Effector memory CD8-positive, alpha-beta T cell (primary cell): ENCODE data around the gene FBXW12.
A peak's percentile ranks its signal among the peaks of the same experiment; 100 is the strongest.
"Not testable (repeated sequence)": the region's sequence is repeated elsewhere in the genome, so short reads cannot be mapped to it uniquely, and the experiment has no call there.

Experiments used
- ATAC-seq: fragments of 150-1000 bp; cut with Tn5 transposase; replicated peaks from 2 replicates; pipeline ENCODE4 v1.10.0; 2021; ENCODE audit warnings: mild to moderate bottlenecking, moderate library complexity
- DNase-seq, 3 experiments: peaks; one replicate each; pipeline ENCODE4 v3.0.0; 2021
- H3K27ac Mint-ChIP-seq, 2 donors: one replicate each; pipeline ENCODE4 v1.8.0; 2022; ENCODE audit warnings: mild to moderate bottlenecking in 2 of 2, mixed read lengths in 2 of 2, moderate library complexity in 2 of 2
- H3K27me3 Mint-ChIP-seq, 2 donors: one replicate each; pipeline ENCODE4 v1.8.0; 2022; ENCODE audit warnings: mixed read lengths in 2 of 2
- H3K36me3 Mint-ChIP-seq: one replicate; pipeline ENCODE4 v1.8.0; 2022; ENCODE audit warnings: mild to moderate bottlenecking, moderate library complexity, mixed read lengths; ENCODE audit not compliant: insufficient read depth
- H3K4me1 Mint-ChIP-seq, 2 donors: one replicate each; pipeline ENCODE4 v1.8.0; 2022; ENCODE audit warnings: low read depth in 2 of 2, mixed read lengths in 2 of 2
- H3K4me3 Mint-ChIP-seq, 2 donors: one replicate each; pipeline ENCODE4 v1.8.0; 2022; ENCODE audit warnings: mild to moderate bottlenecking in 2 of 2, mixed read lengths in 2 of 2, moderate library complexity in 2 of 2
- H3K9me3 Mint-ChIP-seq, 2 donors: one replicate each; pipeline ENCODE4 v1.8.0; 2022; ENCODE audit warnings: mixed read lengths in 2 of 2

FBXW12 gene

DNA sequence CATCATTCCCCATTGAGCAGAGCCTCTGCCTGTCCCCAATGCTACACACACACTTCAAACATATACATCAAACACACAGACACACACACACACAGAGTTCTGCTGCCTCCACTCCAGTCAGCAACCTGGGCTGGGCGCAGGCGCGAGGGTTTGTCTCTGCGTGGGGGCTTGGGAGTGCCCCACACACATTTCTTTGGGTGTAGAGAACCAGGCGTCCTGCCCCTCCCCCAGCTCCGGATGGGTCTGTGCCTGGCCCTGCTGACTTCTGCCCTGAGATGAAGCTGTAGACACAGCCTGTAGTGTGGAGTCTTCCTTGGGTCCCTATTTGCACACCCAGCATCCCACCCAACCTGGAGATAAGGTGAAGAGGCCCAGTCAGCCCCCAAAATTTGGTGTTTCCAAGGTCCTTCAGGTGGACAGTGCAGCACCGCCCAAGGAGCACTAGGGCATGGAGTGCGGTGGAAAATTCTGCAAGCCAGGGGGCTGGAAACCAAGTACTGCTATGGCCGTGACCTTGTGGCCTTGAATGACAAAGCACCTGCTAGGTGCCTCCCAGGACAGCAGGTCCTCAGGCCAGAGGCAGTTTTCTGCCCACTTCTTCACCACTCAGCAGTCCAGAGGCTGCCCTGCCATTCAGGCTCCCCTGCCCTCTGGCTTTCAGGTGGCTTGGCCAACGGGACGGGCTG, 26.8 kb downstream of the FBXW12 start:
- DNase-seq (no peak), ATAC-seq (no peak)
- Mint-ChIP-seq H3K27ac (no peak overlapping the region), H3K9me3 (no peaks in the 10 kb centered on the region), H3K4me1 (peaks cover 0 to 2% of the 10 kb centered on the region in 2 donors), H3K36me3 (peaks cover 3% of the 10 kb centered on the region), H3K4me3 (no peak overlapping the region), H3K27me3 (peaks cover 8 to 44% of the 10 kb centered on the region in 2 donors)

- ATAC-seq (no peak), DNase-seq (no peak)
- Mint-ChIP-seq H3K27ac (no peak overlapping the region), H3K27me3 (peaks cover 6 to 44% of the 10 kb centered on the region in 2 donors), H3K4me3 (no peak overlapping the region), H3K9me3 (no peaks in the 10 kb centered on the region), H3K4me1 (peaks cover 0 to 2% of the 10 kb centered on the region in 2 donors), H3K36me3 (peaks cover 3% of the 10 kb centered on the region)
Measured at GRCh38 chr3:48399387-48400172, 27.6 kb downstream of the FBXW12 start.

GRCh38 chr3:48400824-48401433, 28.9 kb downstream of the FBXW12 start:
- H3K27ac Mint-ChIP-seq = peak overlapping the region in 1 of 2 donors; percentile 32
- H3K4me1 Mint-ChIP-seq = peaks cover 0 to 2% of the 10 kb centered on the region in 2 donors

GRCh38 chr3:48401434-48401901, 29.4 kb downstream of the FBXW12 start:
- H3K4me3 Mint-ChIP-seq, H3K27ac Mint-ChIP-seq, ATAC-seq, H3K9me3 Mint-ChIP-seq, H3K4me1 Mint-ChIP-seq, DNase-seq, H3K36me3 Mint-ChIP-seq: not testable (repeated sequence)
- peaks cover 0 to 34% of the 10 kb centered on the region in 2 donors for H3K27me3 Mint-ChIP-seq

More at GRCh38 chr3:48400824-48401433, 28.9 kb downstream of the FBXW12 start:
- H3K36me3 Mint-ChIP-seq = peaks cover 3% of the 10 kb centered on the region
- H3K9me3 Mint-ChIP-seq = no peaks in the 10 kb centered on the region
- no peak overlapping the region for H3K4me3 Mint-ChIP-seq
- ATAC-seq (peak; percentile 90), DNase-seq (peak; percentile 62 to 64 (median 63))
- peaks cover 0 to 38% of the 10 kb centered on the region in 2 donors for H3K27me3 Mint-ChIP-seq

GRCh38 chr3:48402281-48402732, 30.3 kb downstream of the FBXW12 start:
- Mint-ChIP-seq H3K36me3 (peaks cover 3% of the 10 kb centered on the region), H3K4me1 (peaks cover 0 to 2% of the 10 kb centered on the region in 2 donors), H3K9me3 (no peaks in the 10 kb centered on the region), H3K27me3 (peaks cover 0 to 30% of the 10 kb centered on the region in 2 donors), H3K4me3 (no peak overlapping the region), H3K27ac (no peak overlapping the region)
- no peak for DNase-seq
- no peak for ATAC-seq

DNA sequence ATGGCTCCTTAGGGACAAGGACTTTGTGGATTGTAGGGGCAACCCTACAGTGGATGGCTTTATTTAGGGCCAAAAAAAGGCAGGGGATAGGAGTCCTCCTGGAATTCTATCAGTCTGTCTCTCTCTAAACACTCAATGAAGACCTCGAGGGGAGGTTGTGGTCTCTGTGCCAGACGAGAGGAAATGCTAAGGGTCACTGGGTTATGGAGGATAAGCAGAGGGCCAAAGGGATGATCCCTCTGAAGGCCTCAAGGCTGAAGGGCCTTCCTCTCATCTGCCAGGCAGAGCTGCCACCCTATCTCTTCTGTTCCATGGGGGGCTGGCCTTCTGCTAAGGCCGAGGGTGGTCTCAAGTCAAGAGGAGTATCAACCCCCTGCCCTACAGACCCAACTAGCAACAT, 30.9 kb downstream of the FBXW12 start:
- ATAC-seq (no peak), DNase-seq (no peak)
- H3K27me3 Mint-ChIP-seq = peaks cover 0 to 24% of the 10 kb centered on the region in 2 donors
- H3K4me3 Mint-ChIP-seq = no peak overlapping the region
- H3K27ac Mint-ChIP-seq = no peak overlapping the region
- H3K36me3 Mint-ChIP-seq = peaks cover 3% of the 10 kb centered on the region
- peaks cover 0 to 2% of the 10 kb centered on the region in 2 donors for H3K4me1 Mint-ChIP-seq
- no peaks in the 10 kb centered on the region for H3K9me3 Mint-ChIP-seq

DNA sequence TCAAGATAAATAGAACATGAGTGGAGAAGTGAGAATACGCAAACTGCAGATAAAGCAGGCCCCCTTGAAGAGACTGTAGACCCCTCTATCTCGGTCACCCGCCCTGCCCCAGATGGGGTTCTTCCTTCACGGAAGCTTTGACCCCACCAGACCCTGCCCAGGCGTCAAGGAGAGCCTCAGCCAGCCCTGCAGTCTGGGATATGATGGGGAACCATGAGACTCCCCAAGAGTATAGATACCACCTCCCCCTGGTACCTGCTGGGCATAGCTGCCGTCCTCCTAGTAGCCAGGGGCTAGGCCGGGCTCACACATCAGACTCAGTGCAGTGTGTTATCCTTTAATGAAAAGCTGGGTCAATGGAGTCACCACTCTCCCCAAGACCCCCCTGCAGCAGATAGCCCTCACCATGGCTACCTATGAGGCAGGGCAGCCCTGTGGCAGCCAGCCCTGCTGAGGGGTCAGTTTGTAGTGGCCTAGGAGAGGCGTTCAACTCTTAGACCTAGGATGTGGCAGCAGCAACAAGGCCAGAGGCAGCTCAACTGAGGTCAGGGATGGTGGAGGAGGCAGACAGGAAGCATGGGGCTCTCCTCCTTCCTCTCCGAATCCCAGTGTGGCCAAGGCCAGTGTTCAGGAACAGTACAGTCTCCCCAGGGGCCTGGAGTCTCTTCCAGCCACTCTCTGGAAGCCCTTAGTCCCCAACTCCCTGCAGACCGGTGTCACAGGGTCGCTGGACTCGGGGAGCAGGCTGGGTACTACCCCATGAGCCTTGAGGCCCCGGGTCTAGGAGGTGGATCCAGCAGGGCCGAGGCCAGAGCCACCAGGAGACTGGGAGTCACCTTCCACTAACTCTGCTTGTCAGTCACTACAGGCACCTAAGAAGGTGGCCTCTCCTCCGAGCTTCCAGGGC, 31.8 kb downstream of the FBXW12 start:
- H3K27ac Mint-ChIP-seq = peak overlapping the region in 1 of 2 donors; percentile 51
- peaks cover 0 to 21% of the 10 kb centered on the region in 2 donors for H3K27me3 Mint-ChIP-seq
- no peaks in the 10 kb centered on the region for H3K9me3 Mint-ChIP-seq
- ATAC-seq (no peak), DNase-seq (no peak)
- peaks cover 0 to 2% of the 10 kb centered on the region in 2 donors for H3K4me1 Mint-ChIP-seq
- H3K36me3 Mint-ChIP-seq = peaks cover 3% of the 10 kb centered on the region
- no peak overlapping the region for H3K4me3 Mint-ChIP-seq

- no peak overlapping the region for H3K4me3 Mint-ChIP-seq
- peaks cover 0 to 2% of the 10 kb centered on the region in 2 donors for H3K4me1 Mint-ChIP-seq
- H3K27ac Mint-ChIP-seq = peak overlapping the region in 1 of 2 donors; percentile 51
- DNase-seq (no peak), ATAC-seq (no peak)
- H3K27me3 Mint-ChIP-seq = peaks cover 0 to 12% of the 10 kb centered on the region in 2 donors
- H3K36me3 Mint-ChIP-seq = peaks cover under 1% of the 10 kb centered on the region
- no peaks in the 10 kb centered on the region for H3K9me3 Mint-ChIP-seq
Measured at GRCh38 chr3:48404440-48405342, 32.7 kb downstream of the FBXW12 start.

DNA sequence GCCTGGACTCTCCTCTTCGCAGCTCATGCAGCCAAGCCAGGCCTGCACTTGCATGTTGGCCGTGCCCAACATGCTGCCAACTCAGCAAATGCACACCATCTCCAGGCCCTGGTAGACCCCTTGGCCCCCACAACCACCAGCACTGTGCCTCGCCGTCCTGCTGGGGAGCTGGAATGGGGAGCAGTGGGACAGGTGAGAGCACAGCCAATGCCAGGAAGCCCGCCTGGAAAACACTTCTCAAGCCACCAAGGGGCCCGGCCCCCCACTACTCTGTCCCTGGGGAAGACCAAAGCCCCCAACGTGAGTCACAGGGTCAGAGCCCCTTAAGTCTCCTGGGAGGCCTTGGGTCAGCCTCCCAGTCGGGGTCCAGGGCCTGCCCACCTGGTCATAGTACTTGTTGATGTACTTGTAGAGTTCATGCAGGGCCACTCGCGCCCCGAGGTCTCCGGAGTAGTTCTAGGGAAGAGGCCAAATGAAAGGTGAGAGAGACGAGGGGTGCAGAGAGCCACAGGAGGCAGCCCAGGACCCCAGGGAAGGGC, 33.4 kb downstream of the FBXW12 start:
- ATAC-seq (no peak), DNase-seq (no peak)
- H3K4me3 Mint-ChIP-seq = no peak overlapping the region
- peaks cover 0 to 4% of the 10 kb centered on the region in 2 donors for H3K27me3 Mint-ChIP-seq
- H3K36me3 Mint-ChIP-seq = no peaks in the 10 kb centered on the region
- no peaks in the 10 kb centered on the region for H3K9me3 Mint-ChIP-seq
- H3K27ac Mint-ChIP-seq = no peak overlapping the region
- peaks cover 0 to 2% of the 10 kb centered on the region in 2 donors for H3K4me1 Mint-ChIP-seq

- DNase-seq (no peak), ATAC-seq (no peak)
- Mint-ChIP-seq H3K4me1 (peaks cover 0 to 1% of the 10 kb centered on the region in 2 donors), H3K36me3 (no peaks in the 10 kb centered on the region), H3K27ac (peak overlapping the region in 1 of 2 donors; percentile 44), H3K27me3 (no peaks in the 10 kb centered on the region), H3K9me3 (no peaks in the 10 kb centered on the region), H3K4me3 (no peak overlapping the region)
Measured at GRCh38 chr3:48405971-48406370, 34.0 kb downstream of the FBXW12 start.

GRCh38 chr3:48406443-48407431, 34.7 kb downstream of the FBXW12 start:
- Mint-ChIP-seq H3K27ac (peak overlapping the region in 1 of 2 donors; percentile 44), H3K4me1 (no peaks in the 10 kb centered on the region), H3K27me3 (no peaks in the 10 kb centered on the region), H3K9me3 (no peaks in the 10 kb centered on the region), H3K36me3 (no peaks in the 10 kb centered on the region), H3K4me3 (no peak overlapping the region)
- DNase-seq (no peak), ATAC-seq (no peak)
